ENCODE data around the gene PARN. TPM values are rescaled to one million over a fixed set of nuclear protein-coding genes. Genes with fewer than 3 reads are reported as not detected.
A peak's percentile ranks its signal among the peaks of the same experiment; 100 is the strongest.
"Not testable (repeated sequence)": the region's sequence is repeated elsewhere in the genome, so short reads cannot be mapped to it uniquely, and the experiment has no call there.

The PARN gene
- total RNA-seq, 1 donor from 2014 or later, result 23.7 TPM

- no peak for DNase-seq
Measured at GRCh38 chr16:14566599-14566998, 63.5 kb downstream of the PARN start.

- no peak for DNase-seq
Measured at GRCh38 chr16:14565688-14566025, 64.4 kb downstream of the PARN start.

- peak; percentile 61 for DNase-seq
Measured at GRCh38 chr16:14564861-14565687, 65.0 kb downstream of the PARN start.

GRCh38 chr16:14564323-14564722, 65.7 kb downstream of the PARN start:
- DNase-seq, result no peak

- no peak for DNase-seq
Measured at GRCh38 chr16:14562691-14563491, 67.2 kb downstream of the PARN start.

- DNase-seq, result no peak
Measured at GRCh38 chr16:14560523-14560922, 69.5 kb downstream of the PARN start.

- no peak for DNase-seq
Measured at GRCh38 chr16:14559809-14560241, 70.2 kb downstream of the PARN start.

GRCh38 chr16:14553447-14553846, 76.6 kb downstream of the PARN start:
- DNase-seq, result no peak

- DNase-seq, result peak; percentile 10
Measured at GRCh38 chr16:14549789-14550153, 80.3 kb downstream of the PARN start.

- peak; percentile 45 for DNase-seq
Measured at GRCh38 chr16:14548933-14549788, 80.9 kb downstream of the PARN start.

GRCh38 chr16:14545346-14545884, 84.6 kb downstream of the PARN start:
- no peak for DNase-seq

- DNase-seq, result not testable (repeated sequence)
Measured at GRCh38 chr16:14544846-14545245, 85.2 kb downstream of the PARN start.

GRCh38 chr16:14539631-14540030, 90.4 kb downstream of the PARN start:
- no peak for DNase-seq

- no peak for DNase-seq
Measured at GRCh38 chr16:14539156-14539555, 90.9 kb downstream of the PARN start.

GRCh38 chr16:14538604-14539003, 91.5 kb downstream of the PARN start:
- DNase-seq, result no peak

GRCh38 chr16:14531613-14532012, 98.4 kb downstream of the PARN start:
- no peak for DNase-seq

GRCh38 chr16:14531101-14531500, 99.0 kb downstream of the PARN start:
- DNase-seq, result no peak

GRCh38 chr16:14530046-14530445, 100.0 kb downstream of the PARN start:
- DNase-seq, result no peak

- DNase-seq, result peak; percentile 94
Measured at GRCh38 chr16:14529010-14529669, 100.9 kb downstream of the PARN start.

- no peak for DNase-seq
Measured at GRCh38 chr16:14528306-14528705, 101.8 kb downstream of the PARN start.

- DNase-seq, result no peak
Measured at GRCh38 chr16:14527411-14528044, 102.5 kb downstream of the PARN start.

- no peak for DNase-seq
Measured at GRCh38 chr16:14525596-14525995, 104.5 kb downstream of the PARN start.
